Measurements from ENCODE around the gene DYNC1I1.

- no peak for TF ChIP-seq CTCF (IDR thresholded peaks at IDR 0.05)
- no peak for TF ChIP-seq POLR2A (IDR thresholded peaks at IDR 0.05)
Measured at GRCh38 chr7:96021568-96021967, 249.2 kb downstream of the DYNC1I1 start.
